Stimulated activated CD4-positive, alpha-beta T cell treated with anti-CD3 and anti-CD28 coated beads, Interleukin-12 subunit alpha, Interleukin-12 subunit beta, amount 100 ng/mL, for 48 hours (primary cell): ENCODE data around the gene MLLT6.

Source experiments
- DNase-seq, 3 donors: peaks; one replicate each; pipeline ENCODE4 v3.0.0-alpha.2; 2020; ENCODE audit warnings: low read depth in 2 of 3, low spot score in 1 of 3

The MLLT6 gene

GRCh38 chr17:38674749-38675615 lies 30.1 kb upstream of the MLLT6 start, which contains the start of gene EPOP:
EPOP (minus strand) TSS chr17:38674957; CDS start chr17:38674495, 462 bp downstream.
- DNase-seq = peak; percentile 87 to 93 (median 88)

DNA sequence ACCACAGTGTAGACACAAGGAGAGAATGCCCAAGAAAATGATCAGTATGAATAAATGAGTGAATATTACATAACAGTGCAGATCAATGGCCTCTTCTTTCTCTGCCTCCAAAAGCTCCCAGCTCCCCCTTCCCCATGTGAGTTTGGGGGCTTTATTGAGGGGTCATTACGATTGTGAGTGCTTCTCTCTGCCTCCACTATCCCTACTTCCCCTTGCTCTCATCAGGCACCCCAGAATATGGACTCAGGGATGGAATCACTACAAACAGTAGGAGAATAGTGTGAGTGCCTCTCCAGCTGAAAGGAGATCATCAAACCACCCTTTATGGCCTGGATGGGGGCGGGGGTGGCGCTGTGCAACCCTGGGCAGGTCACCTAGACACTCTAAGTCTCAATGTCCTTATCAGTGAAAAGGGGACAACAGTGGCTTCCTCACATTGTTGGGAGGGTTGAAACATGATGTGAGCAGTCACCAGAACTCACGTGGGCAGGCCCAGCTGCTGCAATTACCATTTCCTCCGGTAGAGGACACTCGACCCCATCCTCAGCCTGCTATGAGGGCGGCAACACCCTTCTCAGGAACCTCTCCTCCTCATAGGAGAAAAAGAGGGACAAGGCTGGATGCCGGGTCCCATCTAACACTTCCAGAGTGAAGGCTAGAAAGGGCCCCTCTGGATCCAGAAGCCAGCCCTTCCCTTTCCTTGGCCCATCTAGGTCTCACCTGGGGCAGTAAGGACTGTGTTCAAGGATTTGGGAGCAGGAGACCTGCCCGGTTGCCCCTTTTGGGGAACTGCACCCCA lies 28.2 kb upstream of the MLLT6 start:
- DNase-seq = peak; percentile 72 to 96 (median 79)

GRCh38 chr17:38677819-38678218 lies 27.3 kb upstream of the MLLT6 start:
- DNase-seq = no peak

DNA sequence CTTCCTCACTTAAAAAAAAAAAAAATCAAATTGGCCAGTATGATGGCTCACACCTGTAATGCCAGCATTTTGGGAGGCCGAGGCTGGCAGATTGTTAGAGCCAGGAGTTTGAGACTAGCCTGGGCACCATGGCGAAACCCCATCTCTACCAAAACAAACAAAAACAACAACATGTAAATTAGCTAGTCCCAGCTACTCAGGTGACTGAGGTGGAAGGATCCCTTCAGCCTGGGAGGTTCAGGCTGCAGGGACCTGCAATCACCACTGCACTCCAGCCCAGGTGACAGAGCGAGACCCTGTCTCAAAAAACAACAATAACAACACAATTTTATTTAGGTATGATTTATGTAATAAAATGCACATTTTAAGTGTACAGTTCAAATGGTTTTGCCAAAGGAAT lies 24.0 kb upstream of the MLLT6 start:
- DNase-seq = no peak

DNA sequence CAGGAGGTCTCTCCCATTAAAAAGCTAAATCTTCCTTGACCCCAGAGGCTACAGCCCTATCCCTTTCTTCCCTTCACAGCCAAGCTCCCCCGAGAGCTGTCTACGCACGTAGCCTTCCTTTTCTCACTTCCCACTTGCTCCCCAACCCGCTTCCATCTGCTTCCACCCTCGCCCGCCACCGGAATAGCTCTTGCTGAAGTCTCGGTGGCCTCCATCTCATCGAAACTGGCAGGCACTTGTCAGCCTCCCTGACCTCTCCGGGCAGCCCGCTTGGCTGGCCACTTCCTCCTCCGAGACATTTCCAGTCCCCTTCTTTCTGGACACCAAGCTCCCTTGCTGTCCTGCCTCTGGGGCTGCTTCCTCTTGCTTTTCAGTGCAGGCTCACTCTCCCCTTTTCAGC lies 19.6 kb upstream of the MLLT6 start:
- DNase-seq = no peak

GRCh38 chr17:38687286-38687685 lies 17.8 kb upstream of the MLLT6 start:
- DNase-seq = no peak

DNA sequence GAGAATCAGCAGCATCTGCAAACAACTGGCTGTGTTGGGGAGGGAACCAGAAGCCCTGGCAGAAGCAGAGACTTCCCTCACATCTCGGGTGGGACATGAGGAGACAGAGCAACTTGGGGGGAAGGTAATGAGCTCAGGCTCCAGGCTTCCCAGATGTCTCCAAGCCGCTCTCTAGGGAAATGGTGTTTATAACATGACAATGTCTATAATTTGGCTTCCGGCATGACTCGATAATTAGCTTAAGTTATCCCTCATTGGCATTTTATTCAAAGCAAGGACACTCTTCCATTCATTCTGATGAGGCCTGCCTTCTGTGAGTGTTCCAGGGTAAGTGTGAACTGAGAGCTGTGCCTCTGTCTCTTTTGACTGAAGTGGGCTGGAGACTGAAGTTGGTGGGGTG lies 14.7 kb upstream of the MLLT6 start:
- DNase-seq = no peak

DNA sequence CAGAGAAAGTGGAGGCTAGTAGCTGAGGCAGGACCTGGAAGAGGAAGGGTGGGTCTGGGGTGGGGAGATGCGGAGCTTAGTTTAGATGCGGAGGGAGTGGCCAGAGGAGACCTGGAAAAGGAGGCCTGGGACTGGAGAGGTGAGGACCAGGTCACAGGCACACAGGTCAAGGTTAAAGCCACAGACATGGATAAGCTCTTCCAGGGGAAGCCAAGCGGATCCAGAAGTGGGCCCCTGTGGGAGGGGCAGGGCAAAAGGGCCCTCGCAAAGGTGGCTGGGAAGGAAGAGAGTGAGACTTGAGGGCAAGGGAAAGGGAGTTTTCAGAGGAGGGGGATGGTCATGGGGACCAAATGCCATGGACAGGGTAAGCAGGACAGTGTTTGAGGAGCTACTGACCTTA lies 13.9 kb upstream of the MLLT6 start:
- DNase-seq = no peak

DNA sequence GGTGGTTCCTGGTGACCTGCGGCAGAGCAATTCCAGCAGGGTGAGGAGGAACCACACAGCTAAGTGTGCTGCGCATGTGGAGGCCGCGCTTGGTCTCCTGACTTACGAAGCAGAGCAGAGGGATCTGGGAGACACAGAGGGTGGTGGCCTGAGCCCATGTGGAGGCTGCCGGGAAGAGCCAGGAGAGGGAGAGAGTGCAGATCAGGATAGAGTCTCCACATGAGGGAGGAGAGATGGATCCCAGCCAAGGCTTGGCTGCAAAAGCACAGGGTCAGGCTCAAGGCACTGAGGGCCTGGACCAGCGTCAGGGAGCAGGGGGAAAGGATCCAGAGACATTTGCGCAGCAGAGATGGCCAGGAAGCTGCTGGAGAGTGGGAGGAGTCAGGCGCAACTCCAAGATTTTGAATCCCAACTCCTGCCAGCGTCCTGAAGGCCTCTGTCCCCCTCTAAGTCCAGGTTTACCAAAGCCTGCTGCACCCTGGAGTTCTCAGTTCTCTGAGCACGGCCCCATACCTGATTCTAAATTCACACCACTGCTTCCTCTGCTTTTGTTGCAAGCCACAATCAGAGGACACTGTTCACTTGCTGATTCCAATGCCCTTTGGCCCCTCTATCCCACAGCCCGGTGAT lies 11.3 kb upstream of the MLLT6 start:
- DNase-seq = no peak

- DNase-seq = no peak
Observed at GRCh38 chr17:38697061-38697820, 7.8 kb upstream of the MLLT6 start.

DNA sequence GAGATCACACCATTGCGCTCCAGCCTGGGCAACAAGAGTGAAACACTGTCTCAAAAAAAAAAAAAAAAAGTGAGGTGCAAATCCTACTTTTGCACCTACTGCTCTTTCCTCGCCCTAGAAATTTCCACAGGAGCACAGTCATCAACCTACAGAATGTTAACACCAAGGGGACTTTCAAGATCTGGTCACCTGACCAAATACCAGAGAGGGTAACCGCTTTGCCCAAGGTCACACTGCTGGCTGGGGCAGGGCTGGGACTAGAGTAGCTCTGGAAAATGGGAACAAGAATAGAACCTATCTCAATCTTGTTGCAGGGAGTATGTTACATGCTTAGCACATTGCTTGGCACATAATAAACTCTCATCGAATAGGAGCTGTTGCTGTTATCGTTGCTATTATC lies 6.3 kb upstream of the MLLT6 start:
- DNase-seq = no peak

GRCh38 chr17:38701504-38702165 lies 3.4 kb upstream of the MLLT6 start:
- peak; percentile 79 to 91 (median 88) for DNase-seq

DNA sequence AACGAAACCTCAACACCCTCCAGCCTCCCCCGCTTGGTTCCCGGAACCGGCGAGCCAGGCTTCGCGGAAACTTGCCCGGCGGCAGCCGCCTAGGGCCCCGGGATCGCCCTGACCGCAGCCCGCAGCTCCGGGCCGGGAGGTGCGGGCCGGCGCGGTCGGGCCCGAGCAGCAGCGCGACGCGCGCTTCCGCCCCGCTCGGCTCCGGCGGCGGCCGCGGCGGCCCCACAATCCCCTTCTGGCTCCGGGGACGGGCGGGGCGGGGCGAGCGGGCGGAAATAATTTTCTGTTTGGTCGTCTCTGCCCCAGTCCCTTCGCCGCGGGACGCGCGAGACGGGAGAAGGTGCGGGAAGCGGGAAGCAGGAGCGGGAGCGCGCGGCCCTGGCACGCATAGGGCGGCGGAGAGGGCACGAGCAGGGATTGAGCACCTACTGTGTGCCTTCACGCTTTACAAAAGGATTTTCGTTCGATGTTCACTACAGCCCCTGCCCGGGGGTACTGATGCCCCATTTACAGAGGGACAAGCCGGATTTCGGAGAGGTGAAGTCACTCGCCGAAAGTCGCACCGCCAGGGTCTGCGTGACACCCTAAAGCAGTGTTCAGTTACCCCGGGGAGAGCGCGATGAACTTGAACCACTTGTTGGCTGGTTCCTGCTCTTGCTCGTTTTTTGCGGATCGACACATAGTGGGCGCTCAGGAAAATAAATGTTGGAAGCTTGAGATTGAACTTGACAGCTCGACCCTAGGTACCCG lies 2.7 kb upstream of the MLLT6 start:
- peak; percentile 70 to 79 (median 71) for DNase-seq

- peak in 1 of 3 donors; percentile 34 for DNase-seq
Observed at GRCh38 chr17:38702916-38703741, 1.9 kb upstream of the MLLT6 start.

- DNase-seq = peak; percentile 75 to 86 (median 84)
Observed at GRCh38 chr17:38703742-38704605, 1.1 kb upstream of the MLLT6 start.

- DNase-seq = no peak
Observed at GRCh38 chr17:38705523-38705802, 390 bp downstream of the MLLT6 start.

DNA sequence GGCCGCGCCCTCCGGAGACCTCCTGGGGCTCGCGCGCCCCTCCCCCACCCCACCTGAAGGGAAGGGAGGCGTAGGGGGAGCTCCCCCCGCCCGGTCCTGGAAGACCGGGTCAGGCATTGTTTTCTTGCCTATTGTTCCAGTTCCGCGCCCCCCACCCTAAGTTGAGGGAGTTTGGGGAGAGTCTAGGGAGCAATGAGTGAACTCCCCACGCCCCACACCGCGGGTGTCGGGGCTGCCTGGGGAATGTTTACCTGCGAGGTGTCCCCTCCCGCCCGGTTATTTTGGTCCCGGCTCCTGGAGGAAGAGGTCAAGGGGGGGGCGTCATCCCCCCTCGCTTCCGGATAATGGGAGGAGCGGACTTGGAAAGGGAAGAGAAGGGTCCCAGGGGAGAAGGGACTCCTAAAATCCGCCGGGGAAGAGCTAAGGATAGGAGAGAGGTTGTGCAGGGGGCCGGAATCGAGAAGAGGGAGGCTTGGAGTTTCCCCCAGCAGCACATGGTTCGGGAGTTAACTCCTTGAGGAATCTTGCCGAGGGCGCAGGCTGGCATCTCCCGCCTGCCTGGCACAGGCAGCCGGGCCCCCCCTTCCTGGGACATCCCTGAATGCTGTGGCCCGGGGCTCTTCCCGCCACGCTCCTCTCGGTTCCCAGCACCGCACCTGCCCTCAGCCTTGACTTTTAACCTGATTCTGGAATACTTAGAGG lies 881 bp downstream of the MLLT6 start:
- peak in 1 of 3 donors; percentile 32 for DNase-seq
